Amniotic epithelial cell (primary cell): ENCODE results near the gene TACR2.

Experiments
- DNase-seq: peaks from one replicate; pipeline ENCODE4 v3.0.0-alpha.2; 2010; ENCODE audit warnings: low read depth

Gene TACR2

DNA sequence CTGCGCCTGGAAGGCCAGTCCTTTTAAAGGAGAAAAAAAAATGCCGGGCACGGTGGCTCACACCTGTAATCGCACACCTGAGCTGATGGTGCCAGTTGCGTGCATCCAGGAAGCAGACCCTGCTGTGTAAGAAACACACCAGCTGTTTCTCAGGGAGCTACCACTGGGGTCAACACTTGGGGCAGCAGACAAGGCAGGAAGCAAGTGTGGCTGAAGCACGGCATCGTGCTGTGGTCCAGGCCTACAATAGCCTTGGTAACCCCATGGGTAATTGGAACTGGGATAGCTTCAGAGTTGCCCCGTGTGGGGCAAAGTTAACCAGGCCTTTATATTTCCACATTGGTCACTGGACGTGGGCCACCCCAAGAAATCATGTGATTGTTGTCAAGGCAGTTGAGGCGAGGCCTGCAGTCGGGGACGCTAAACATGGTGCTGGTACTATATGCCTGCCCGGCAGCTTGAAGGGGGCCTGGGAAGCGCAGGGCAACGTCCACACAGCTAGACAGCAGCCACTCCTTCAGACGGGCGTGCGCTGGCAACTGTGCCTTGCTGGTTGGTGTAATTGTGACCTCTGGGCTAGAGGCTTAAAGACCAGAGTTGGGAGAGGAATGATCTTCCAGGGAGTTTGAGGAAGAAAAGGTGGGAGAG, 2.5 kb upstream of the TACR2 start:
- no peak for DNase-seq

DNA sequence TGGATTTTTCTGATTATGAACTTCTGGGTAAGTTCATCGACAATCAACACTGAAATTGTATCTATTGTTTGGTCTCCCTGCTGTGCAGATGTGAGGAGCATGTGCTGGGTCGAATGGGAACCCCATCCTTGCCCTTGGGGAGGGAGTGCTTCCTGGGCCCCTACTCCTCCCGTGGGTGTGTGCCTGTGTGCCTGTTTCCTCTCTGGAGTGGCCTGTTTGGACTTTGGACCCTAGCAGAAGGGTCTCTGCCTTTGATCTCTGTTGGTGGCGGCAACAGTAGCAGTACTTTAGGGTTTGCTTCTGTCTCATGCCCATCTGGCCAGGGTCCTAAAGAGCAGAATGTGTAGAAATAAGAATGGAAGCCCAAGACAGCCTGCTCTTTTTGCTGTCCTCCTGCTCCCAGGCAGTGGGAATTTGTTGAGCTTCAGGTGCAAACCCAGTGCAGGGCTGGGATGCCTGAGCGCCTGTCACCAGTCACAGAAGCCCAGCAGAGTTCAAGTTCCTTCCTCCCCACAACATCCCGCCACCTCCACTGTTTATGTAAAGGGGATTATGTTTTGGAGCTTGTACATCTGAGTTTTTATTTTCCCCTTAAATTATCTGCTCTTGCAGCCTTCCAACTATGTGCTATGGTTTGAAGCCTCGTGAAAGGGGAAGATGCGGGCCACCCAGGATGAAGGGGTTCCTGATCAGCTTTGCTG, 1.5 kb upstream of the TACR2 start:
- DNase-seq: no peak

GRCh38 chr10:69417542-69417941, 824 bp upstream of the TACR2 start:
- DNase-seq: no peak

- DNase-seq: no peak
These were observed 767 bp downstream of the TACR2 start for GRCh38 chr10:69415951-69416350.

GRCh38 chr10:69415049-69415448, 1.7 kb downstream of the TACR2 start:
- no peak for DNase-seq

- DNase-seq: no peak
These were observed 2.4 kb downstream of the TACR2 start for GRCh38 chr10:69414036-69415018.

DNA sequence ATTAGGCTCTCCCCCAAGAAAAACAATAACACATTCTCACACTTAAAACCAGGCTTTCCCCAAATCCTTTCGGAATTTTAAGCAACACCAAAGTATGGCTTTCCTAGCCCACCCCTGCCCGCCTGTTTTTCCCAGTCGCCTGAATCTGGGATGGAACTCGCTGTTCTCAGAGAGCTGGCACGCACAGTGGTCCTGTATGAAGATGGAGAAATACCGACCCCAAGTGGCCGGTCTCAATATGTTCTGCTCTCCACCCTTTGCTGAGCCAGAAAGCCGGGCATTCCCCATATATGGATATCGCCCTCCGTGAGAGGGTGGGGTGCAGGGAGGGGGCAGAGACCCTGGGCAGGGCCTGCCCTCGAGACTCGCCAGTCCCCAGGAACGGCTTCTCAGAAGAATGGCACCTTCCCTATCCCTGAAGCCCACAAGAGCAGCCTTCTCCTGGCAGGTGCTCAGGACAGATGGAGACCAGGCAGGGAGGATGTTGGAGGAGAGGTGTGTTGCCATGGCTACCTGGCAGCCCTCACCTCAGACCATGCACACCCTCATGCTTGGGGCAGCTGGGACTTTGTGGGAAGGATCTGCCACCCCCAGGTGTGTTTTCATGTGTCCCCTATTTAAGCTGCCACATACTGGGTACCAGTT, 3.4 kb downstream of the TACR2 start:
- peak; percentile 54 for DNase-seq

DNA sequence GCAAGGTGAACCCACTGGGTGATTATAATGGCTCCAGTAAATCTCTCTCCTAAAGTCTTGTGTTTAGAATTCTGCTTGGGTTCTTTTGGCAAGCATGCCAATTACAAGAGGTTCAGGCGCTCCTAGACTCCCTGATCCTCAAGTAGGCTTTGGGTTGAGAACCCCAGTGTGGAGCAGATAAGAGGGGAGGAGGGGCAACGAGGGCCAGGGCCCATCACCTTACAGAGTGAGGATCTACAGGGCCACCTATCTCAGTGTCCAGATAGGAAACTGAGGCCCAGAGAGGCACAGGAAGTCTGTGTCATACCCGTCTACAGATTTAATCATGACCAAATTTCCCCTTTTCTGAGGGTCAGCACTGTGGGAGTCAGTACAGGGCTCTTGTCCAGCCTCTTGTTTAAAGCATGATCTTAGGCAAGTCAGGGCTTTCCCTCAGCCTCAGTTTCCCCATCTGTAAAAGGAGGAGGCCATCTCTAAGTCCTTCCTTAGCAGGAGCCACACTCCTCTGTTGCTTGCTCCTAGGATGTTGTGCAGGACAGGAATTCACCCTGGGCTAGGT, 4.4 kb downstream of the TACR2 start:
- no peak for DNase-seq

DNA sequence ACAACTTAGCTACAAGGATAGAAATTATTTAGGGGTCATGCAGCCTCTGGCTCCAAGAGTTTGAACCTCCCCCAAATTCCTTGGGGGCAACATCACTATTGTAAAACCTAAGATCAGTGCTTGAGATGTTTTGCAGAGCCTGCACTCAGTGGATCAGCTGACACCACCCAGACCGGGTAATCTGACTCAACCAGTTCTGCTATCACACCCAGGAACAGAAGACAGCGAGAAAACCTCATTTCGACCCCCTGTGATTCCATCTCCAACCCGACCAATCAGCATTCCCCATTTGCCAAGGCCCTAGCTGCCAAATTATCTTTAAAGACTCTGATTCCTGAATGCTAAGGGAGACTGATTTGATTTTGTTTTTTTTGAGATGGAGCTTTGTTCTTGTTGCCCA, 5.2 kb downstream of the TACR2 start:
- DNase-seq: peak; percentile 49

- peak; percentile 10 for DNase-seq
These were observed 6.2 kb downstream of the TACR2 start for GRCh38 chr10:69410487-69410886.

DNA sequence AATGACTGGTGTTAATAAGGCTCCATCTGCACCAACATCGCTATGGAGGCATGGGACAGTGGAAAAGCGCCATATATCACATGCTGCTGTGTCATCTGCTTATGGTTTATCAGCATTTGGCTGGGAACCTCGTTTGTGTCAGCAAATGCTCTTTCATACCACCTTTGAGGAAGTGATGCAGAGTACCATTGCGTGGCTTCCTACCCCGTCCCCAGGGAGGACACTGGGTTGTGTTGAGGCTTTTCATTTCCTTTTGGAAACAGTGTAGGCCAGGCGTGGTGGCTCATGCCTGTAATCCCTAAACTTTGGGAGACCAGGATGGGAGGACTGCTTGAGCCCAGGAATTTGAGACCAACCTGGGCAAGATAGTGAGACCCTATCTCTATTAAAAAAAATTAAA, 6.8 kb downstream of the TACR2 start:
- DNase-seq: no peak

DNA sequence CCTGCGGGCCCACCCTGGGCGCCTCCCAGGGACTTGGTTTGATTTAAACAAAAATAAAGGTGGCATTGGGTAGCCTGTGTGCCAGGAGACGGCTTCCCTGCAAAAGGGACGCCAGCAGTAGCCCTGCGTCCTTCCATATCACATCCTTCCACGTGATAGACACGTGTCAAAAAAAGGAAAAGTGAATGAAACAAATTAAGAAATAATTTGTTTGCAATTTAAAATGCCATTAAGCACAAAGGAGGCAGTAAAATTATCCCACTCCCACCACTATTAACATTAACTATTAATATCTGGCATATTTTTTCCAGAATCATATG, 7.6 kb downstream of the TACR2 start:
- DNase-seq: no peak

DNA sequence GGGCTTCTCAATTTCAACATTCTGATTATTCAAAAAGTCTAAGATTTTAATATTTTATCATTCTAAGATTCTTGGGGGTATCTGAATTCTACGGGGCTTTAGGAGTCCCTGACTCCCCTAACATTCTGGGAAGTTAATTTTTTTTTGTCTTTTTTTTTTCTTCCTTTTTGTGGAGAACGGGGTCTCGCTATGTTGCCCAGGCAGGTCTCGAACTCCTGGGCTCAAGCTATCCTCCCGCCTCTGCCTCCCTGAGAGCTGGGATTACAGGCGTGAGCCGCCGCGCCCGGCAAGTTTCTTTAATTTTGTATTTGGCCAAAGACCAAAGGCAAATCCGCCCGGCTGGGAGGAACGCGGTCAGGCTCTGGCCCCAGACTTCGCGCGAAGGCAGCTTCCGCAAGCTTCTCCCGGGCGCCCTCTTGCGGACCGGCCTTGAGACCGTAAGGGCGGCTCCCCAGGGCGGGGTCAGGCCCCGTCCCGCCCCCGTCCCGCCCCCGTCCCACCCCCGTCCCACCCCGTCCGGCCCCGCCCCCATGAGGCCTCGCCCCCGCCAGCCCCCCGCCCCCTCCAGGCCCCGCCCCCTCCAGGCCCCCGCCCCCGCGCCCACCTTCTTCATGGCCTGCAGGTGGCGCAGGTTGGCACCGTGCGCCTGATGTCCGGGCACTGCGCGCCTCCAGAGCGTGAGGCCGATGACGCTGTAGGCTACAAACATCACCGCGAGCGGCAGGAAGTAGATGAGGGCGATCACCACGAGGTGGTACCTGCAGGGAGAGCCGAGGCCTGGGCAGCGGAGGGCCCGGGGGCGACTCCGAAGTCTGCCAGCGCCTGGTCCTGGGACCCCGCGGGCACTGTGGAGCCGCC, 8.2 kb downstream of the TACR2 start:
- DNase-seq: peak; percentile 86

GRCh38 chr10:69407621-69408301, 9.0 kb downstream of the TACR2 start:
- peak; percentile 14 for DNase-seq

GRCh38 chr10:69406816-69407580, 9.7 kb downstream of the TACR2 start:
- no peak for DNase-seq

DNA sequence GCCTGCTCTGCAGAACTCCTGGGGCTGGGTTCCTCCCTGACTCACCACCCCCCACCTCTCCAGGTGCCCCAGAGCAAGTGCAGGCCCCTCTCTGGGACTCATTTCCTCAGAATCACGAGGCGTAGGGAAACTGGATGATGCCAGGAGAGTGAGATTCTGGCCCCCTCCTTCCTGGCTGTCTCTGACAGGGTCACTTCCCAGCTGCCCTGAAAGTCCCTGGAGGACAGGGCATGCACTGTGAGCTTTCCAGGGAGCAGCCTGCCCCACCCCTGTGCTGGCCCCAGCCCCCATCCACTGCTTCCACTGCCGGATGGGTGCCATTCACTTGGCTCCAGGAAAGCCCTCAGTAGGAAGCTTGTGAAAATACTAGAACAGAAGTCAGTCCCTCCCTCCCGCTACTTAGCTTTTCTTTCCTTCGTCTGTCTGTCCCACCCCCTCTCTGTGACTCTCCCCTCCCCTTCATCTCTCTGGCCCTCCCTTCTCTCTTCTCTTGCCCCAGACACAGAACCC, 10.4 kb downstream of the TACR2 start:
- DNase-seq: no peak

DNA sequence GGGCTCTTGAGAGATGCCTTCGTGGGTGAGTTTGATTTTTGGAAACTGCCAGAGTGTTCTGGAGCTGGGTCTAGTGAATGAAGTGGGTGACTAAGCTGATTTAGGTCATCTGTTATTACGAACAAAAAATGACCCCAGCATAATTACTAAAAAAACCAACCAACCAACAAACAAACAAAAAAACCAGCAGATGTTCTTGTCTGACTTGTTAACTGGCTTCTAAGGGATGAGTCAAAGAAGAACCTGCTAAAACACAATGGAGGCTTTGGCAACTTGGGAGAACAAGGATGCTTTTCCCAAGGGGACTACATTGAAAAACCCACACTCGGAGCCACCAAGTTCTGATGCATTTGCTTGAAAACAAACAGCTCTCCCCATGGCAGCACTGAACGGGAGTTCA, 11.5 kb downstream of the TACR2 start:
- no peak for DNase-seq

DNA sequence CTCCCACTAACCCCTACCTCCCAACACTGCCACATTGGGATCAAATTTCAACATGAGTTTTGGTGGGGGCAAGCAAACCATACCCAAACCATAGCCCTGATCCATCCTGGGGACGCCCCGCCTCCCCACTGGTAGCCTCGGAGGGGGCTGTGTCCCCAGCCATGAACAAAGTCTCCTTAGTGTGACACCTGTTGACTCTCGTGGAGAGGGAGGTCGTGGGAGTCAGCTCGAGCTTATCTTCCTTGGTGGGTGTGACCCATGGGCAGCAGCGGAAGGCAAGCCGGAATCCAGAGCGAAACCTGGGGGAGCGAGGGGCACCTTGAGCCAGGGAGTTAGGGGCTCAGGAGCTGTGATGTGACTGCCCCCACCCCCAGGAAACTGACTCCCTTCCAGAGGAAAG, 11.9 kb downstream of the TACR2 start:
- no peak for DNase-seq

- peak; percentile 82 for DNase-seq
These were observed 13.2 kb downstream of the TACR2 start for GRCh38 chr10:69403519-69403918.

DNA sequence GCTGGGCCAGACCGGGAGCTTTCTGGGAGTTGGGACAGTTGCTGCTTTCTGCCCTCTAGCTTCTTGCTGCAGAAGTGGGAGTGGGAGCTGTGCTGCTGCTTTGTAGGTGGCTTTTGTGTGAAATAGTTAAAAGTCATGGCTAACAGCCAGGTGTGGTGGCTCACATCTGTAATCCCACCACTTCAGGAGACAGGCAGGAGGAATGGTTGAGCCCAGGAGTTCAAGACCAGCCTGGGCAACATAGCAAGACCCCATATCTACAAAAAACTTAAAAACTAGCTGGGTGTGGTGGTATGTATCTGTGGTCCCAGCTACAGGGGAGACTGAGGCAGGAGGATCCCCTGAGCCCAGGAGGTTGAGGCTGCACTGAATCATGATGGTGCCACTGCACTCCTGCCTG, 13.7 kb downstream of the TACR2 start:
- DNase-seq: no peak
